Thyroid gland (tissue), 4 donors: Measurements from ENCODE around the gene DOCK1.

Experiments
- POLR2A ChIP-seq, 2 donors: fragments of 450-650 bp; IDR thresholded peaks; one replicate each; pipeline ENCODE4 v1.6.1; 2017; ENCODE audit warnings: antibody characterized with exemption in 2 of 2, mild to moderate bottlenecking in 2 of 2, moderate library complexity in 1 of 2
- TF ChIP-seq, protein P1 (sequence below), 6 experiments: fragments of 200-600 bp in 3 of 6; fragments of 450-650 bp in 3 of 6; sonication (generic) in 3 of 6; IDR thresholded peaks; one replicate each; pipeline ENCODE4 v1.5.1; 2016 to 2019; ENCODE audit warnings: antibody characterized with exemption in 6 of 6, mild to moderate bottlenecking in 2 of 6, inconsistent platforms in 1 of 6, moderate library complexity in 1 of 6

DNA sequence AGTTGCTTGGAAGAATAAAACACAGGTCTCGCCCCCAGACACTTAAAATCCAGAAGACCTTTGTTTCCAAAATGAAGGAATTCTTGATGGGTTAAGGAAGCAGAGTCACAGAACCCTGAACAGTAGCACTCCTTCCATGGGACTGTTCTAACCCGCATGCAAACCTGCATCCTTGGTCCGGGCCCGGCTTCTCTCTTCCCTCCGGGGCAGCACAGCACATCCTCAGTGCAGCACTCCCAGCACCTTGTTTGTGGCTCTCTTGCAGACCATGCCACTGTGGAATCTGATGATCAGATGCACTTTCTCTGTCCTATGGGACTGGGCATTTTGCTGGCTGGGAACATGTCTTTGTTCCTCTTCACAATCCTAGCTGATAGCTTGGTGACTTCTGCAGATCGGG is 257.6 kb downstream of the DOCK1 start:
- TF ChIP-seq, protein P1, sequence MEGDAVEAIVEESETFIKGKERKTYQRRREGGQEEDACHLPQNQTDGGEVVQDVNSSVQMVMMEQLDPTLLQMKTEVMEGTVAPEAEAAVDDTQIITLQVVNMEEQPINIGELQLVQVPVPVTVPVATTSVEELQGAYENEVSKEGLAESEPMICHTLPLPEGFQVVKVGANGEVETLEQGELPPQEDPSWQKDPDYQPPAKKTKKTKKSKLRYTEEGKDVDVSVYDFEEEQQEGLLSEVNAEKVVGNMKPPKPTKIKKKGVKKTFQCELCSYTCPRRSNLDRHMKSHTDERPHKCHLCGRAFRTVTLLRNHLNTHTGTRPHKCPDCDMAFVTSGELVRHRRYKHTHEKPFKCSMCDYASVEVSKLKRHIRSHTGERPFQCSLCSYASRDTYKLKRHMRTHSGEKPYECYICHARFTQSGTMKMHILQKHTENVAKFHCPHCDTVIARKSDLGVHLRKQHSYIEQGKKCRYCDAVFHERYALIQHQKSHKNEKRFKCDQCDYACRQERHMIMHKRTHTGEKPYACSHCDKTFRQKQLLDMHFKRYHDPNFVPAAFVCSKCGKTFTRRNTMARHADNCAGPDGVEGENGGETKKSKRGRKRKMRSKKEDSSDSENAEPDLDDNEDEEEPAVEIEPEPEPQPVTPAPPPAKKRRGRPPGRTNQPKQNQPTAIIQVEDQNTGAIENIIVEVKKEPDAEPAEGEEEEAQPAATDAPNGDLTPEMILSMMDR (IDR thresholded peaks at IDR 0.05): no peak
- TF ChIP-seq POLR2A (IDR thresholded peaks at IDR 0.05): no peak
